SK-N-SH treated with all-trans-retinoic acid at 6 μM for 48 hours (cell line): ENCODE results near the gene POLQ.

ENCODE experiments used
- ATAC-seq: fragments of 200-7000 bp; cut with Tn5 transposase; 3 replicates; pipeline ENCODE4 v1.9.1; 2020; ENCODE audit warnings: mild to moderate bottlenecking, moderate library complexity
- ARNTL ChIP-seq: fragments of 450-650 bp; formaldehyde crosslinking; IDR thresholded peaks from 2 replicates; pipeline ENCODE4 v1.5.0; 2020; ENCODE audit warnings: low read depth, mild to moderate bottlenecking, moderate library complexity, borderline replicate concordance
- BACH2 ChIP-seq: fragments of 250-450 bp; sonication (Bioruptor Pico); IDR thresholded peaks from 2 replicates; pipeline ENCODE4 v1.9.0; 2021; ENCODE audit warnings: mild to moderate bottlenecking, borderline replicate concordance
- CSDC2 ChIP-seq: fragments of 250-450 bp; sonication (Bioruptor Pico); IDR thresholded peaks from 2 replicates; pipeline ENCODE4 v1.5.0; 2020; ENCODE audit warnings: mild to moderate bottlenecking, moderate library complexity
- ESRRG ChIP-seq: fragments of 250-450 bp; sonication (Bioruptor Pico); IDR thresholded peaks from 2 replicates; pipeline ENCODE4 v1.6.1; 2021; ENCODE audit warnings: mild to moderate bottlenecking
- ISL1 ChIP-seq: fragments of 250-450 bp; sonication (Bioruptor Pico); IDR thresholded peaks from 2 replicates; pipeline ENCODE4 v2.1.2; 2022; ENCODE audit warnings: mild to moderate bottlenecking, moderate library complexity
- OSR1 ChIP-seq: fragments of 250-450 bp; sonication (Bioruptor Pico); IDR thresholded peaks from 2 replicates; pipeline ENCODE4 v1.8.0; 2022; ENCODE audit warnings: moderate library complexity, mild to moderate bottlenecking, inconsistent platforms
- PPARA ChIP-seq: fragments of 250-450 bp; sonication (Bioruptor Pico); IDR thresholded peaks from 2 replicates; pipeline ENCODE4 v1.5.0; 2020; ENCODE audit warnings: mild to moderate bottlenecking, borderline replicate concordance
- RARB ChIP-seq: fragments of 250-450 bp; sonication (Bioruptor Pico); IDR thresholded peaks from 2 replicates; pipeline ENCODE4 v1.8.0; 2021; ENCODE audit warnings: mild to moderate bottlenecking, moderate library complexity
- TCF4 ChIP-seq: fragments of 250-450 bp; sonication (Bioruptor Pico); IDR thresholded peaks from 2 replicates; pipeline ENCODE4 v1.8.0; 2021; ENCODE audit warnings: mild to moderate bottlenecking, moderate library complexity, borderline replicate concordance
- TOX ChIP-seq: fragments of 250-450 bp; sonication (Bioruptor Pico); IDR thresholded peaks from 2 replicates; pipeline ENCODE4 v1.8.0; 2021; ENCODE audit warnings: mild to moderate bottlenecking, moderate library complexity, borderline replicate concordance
- ZC3H10 ChIP-seq: fragments of 250-450 bp; sonication (Bioruptor Pico); IDR thresholded peaks from 2 replicates; pipeline ENCODE4 v1.5.1; 2021; ENCODE audit warnings: mild to moderate bottlenecking, moderate library complexity
- ZFP3 ChIP-seq: fragments of 250-450 bp; sonication (Bioruptor Pico); IDR thresholded peaks from 2 replicates; pipeline ENCODE4 v1.5.0; 2020; ENCODE audit warnings: mild to moderate bottlenecking, moderate library complexity
- ZFP30 ChIP-seq: fragments of 450-650 bp; formaldehyde crosslinking; IDR thresholded peaks from 2 replicates; pipeline ENCODE4 v1.5.0; 2022; ENCODE audit warnings: mild to moderate bottlenecking, moderate library complexity
- ZNF565 ChIP-seq: fragments of 450-650 bp; formaldehyde crosslinking; conservative IDR thresholded peaks from 2 replicates; pipeline ENCODE4 v1.5.0; 2020; ENCODE audit warnings: low read depth, mild to moderate bottlenecking, moderate library complexity
- ZNF70 ChIP-seq: fragments of 450-650 bp; formaldehyde crosslinking; IDR thresholded peaks from 2 replicates; pipeline ENCODE4 v1.5.0; 2020; ENCODE audit warnings: mild to moderate bottlenecking, moderate library complexity
- ZNF8 ChIP-seq: fragments of 450-650 bp; formaldehyde crosslinking; IDR thresholded peaks from 2 replicates; pipeline ENCODE4 v1.5.0; 2020; ENCODE audit warnings: mild to moderate bottlenecking, moderate library complexity
- TF ChIP-seq, protein P1 (sequence below): fragments of 250-450 bp; sonication (Bioruptor Pico); IDR thresholded peaks from 2 replicates; pipeline ENCODE4 v1.5.1; 2020; ENCODE audit warnings: low read depth, mild to moderate bottlenecking, moderate library complexity
- TF ChIP-seq, protein P2 (sequence below): fragments of 250-450 bp; sonication (Bioruptor Pico); IDR thresholded peaks from 2 replicates; pipeline ENCODE4 v1.5.0; 2020; ENCODE audit warnings: mild to moderate bottlenecking, moderate library complexity
- TF ChIP-seq, protein P3 (sequence below): fragments of 250-450 bp; sonication (Bioruptor Pico); IDR thresholded peaks from 2 replicates; pipeline ENCODE4 v1.8.0; 2021; ENCODE audit warnings: low read depth, mild to moderate bottlenecking, moderate library complexity, borderline replicate concordance
- TF ChIP-seq, protein P4 (sequence below): fragments of 250-450 bp; sonication (Bioruptor Pico); IDR thresholded peaks from 2 replicates; pipeline ENCODE4 v1.8.0; 2020; ENCODE audit warnings: mild to moderate bottlenecking, moderate library complexity, borderline replicate concordance

Gene POLQ

DNA sequence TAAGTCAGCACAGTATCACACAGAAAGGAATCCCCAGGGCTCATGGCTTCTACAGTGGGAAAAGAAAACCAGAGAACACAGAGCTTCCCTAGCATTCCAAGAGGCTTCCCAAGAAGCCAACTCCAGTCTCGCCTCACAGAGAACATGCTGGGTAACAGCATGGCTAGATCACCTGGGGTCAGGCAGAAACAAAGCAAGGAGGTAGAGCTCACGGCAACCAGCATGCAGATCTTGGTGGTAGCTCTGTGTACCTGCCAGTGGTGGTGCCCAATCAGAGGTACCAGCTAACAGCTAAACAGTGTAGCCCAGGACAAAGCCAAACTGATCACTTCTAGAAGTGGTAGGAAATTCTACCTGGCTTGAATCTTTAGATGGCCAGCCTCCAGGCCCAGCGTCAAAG, 31.3 kb downstream of the POLQ start:
- TF ChIP-seq ZFP30 (CRISPR knock-in tag) (no peak), TOX (CRISPR knock-in tag) (no peak), ZNF8 (CRISPR knock-in tag) (no peak), OSR1 (no peak), BACH2 (CRISPR knock-in tag) (no peak), ISL1 (CRISPR knock-in tag) (no peak), ARNTL (CRISPR knock-in tag) (no peak)
- TF ChIP-seq, protein P1, sequence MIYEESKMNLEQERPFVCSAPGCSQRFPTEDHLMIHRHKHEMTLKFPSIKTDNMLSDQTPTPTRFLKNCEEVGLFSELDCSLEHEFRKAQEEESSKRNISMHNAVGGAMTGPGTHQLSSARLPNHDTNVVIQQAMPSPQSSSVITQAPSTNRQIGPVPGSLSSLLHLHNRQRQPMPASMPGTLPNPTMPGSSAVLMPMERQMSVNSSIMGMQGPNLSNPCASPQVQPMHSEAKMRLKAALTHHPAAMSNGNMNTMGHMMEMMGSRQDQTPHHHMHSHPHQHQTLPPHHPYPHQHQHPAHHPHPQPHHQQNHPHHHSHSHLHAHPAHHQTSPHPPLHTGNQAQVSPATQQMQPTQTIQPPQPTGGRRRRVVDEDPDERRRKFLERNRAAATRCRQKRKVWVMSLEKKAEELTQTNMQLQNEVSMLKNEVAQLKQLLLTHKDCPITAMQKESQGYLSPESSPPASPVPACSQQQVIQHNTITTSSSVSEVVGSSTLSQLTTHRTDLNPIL, result no peak
- TF ChIP-seq, all 23 proteins: peak for 0
- ATAC-seq, result no peak

DNA sequence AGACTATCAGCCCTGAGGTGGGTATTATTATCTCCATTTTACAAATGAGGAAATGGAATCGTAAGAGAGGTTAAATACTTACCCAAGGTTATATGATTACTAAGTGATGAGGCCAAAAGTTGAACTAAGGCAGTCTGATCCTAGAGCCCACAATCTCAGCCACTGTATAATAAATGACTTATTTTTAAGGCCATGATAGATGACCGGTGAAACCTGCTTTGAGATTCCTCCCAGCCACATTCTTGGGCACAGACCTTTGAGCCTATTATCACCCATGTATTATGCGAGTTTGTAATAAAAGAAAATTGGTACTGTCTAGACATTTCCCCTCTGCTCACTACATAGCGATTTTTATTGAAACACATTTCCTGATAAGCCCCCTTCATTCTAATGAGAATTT, 37.4 kb downstream of the POLQ start:
- no peak for ATAC-seq

DNA sequence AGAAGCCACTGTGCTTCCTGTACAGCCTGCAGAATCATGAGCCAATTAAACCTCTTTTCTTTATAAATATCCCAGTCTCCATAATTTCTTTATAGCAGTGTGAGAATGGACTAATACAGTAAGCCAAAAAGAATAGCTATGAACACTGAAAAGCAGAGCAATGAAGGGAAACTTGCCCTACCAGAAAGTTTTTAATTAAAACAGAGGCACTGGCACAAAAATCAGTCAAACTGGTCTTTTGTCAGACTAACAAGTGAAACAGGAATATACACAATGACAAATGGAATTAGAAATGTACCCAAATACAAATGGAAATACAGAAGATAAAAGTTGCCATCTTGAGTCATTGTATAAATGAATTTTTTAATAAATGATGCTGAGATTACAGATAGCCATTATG, 40.5 kb downstream of the POLQ start:
- TF ChIP-seq ZNF70 (CRISPR knock-in tag), result no peak

More for the DNA sequence above, 37.4 kb downstream of the POLQ start:
- no peak for TF ChIP-seq ESRRG
- TF ChIP-seq, all 23 proteins: peak for 0

DNA sequence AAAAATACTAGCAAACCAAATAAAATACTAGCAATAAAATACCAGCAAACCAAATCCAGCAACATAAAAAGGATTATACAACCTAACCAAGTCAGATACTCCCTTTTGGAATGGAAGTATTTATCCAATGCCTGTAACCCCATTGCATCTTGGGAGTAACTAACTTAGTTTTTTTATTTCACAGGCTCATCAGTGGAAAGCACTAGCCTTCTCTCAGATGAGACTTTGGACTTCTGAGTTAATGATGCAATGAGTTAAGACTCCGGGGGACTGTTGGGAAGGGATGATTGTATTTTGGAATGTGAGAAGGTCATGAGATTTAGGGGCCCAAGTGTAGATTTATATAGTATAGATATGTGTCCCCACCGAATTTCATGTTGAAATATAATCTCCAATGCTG, 41.2 kb downstream of the POLQ start:
- TF ChIP-seq ZFP30 (CRISPR knock-in tag) (no peak), ZC3H10 (CRISPR knock-in tag) (no peak), PPARA (CRISPR knock-in tag) (no peak), ZNF8 (CRISPR knock-in tag) (no peak), ZNF565 (CRISPR knock-in tag) (no peak), CSDC2 (no peak), ARNTL (CRISPR knock-in tag) (no peak), RARB (CRISPR knock-in tag) (no peak)
- TF ChIP-seq, protein P2, sequence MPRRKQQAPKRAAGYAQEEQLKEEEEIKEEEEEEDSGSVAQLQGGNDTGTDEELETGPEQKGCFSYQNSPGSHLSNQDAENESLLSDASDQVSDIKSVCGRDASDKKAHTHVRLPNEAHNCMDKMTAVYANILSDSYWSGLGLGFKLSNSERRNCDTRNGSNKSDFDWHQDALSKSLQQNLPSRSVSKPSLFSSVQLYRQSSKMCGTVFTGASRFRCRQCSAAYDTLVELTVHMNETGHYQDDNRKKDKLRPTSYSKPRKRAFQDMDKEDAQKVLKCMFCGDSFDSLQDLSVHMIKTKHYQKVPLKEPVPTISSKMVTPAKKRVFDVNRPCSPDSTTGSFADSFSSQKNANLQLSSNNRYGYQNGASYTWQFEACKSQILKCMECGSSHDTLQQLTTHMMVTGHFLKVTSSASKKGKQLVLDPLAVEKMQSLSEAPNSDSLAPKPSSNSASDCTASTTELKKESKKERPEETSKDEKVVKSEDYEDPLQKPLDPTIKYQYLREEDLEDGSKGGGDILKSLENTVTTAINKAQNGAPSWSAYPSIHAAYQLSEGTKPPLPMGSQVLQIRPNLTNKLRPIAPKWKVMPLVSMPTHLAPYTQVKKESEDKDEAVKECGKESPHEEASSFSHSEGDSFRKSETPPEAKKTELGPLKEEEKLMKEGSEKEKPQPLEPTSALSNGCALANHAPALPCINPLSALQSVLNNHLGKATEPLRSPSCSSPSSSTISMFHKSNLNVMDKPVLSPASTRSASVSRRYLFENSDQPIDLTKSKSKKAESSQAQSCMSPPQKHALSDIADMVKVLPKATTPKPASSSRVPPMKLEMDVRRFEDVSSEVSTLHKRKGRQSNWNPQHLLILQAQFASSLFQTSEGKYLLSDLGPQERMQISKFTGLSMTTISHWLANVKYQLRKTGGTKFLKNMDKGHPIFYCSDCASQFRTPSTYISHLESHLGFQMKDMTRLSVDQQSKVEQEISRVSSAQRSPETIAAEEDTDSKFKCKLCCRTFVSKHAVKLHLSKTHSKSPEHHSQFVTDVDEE (CRISPR knock-in tag), result no peak
- TF ChIP-seq, protein P3, sequence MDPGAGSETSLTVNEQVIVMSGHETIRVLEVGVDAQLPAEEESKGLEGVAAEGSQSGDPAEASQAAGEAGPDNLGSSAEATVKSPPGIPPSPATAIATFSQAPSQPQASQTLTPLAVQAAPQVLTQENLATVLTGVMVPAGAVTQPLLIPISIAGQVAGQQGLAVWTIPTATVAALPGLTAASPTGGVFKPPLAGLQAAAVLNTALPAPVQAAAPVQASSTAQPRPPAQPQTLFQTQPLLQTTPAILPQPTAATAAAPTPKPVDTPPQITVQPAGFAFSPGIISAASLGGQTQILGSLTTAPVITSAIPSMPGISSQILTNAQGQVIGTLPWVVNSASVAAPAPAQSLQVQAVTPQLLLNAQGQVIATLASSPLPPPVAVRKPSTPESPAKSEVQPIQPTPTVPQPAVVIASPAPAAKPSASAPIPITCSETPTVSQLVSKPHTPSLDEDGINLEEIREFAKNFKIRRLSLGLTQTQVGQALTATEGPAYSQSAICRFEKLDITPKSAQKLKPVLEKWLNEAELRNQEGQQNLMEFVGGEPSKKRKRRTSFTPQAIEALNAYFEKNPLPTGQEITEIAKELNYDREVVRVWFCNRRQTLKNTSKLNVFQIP, result no peak
- TF ChIP-seq, protein P4, sequence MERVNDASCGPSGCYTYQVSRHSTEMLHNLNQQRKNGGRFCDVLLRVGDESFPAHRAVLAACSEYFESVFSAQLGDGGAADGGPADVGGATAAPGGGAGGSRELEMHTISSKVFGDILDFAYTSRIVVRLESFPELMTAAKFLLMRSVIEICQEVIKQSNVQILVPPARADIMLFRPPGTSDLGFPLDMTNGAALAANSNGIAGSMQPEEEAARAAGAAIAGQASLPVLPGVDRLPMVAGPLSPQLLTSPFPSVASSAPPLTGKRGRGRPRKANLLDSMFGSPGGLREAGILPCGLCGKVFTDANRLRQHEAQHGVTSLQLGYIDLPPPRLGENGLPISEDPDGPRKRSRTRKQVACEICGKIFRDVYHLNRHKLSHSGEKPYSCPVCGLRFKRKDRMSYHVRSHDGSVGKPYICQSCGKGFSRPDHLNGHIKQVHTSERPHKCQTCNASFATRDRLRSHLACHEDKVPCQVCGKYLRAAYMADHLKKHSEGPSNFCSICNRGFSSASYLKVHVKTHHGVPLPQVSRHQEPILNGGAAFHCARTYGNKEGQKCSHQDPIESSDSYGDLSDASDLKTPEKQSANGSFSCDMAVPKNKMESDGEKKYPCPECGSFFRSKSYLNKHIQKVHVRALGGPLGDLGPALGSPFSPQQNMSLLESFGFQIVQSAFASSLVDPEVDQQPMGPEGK (CRISPR knock-in tag), result no peak
- no peak for ATAC-seq

More for the DNA sequence above, 40.5 kb downstream of the POLQ start:
- ATAC-seq, result no peak

DNA sequence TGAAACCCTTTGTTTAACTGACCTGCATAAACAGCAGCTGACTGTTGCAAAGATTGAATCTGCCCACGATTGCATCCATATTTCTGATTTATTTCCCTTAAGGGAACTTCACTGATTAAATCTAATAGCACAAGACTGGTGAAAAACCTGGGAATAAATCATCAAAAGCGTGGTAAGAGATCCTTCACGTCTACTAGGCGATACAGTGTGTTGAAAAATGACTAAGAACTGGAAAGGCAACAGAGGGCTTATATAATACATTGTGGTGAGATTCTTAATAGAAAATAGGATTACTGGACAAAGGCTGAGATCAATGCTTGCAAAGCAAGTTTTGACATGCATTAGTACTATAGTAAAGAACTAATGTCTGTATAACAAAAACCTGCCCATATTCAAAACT, 49.0 kb downstream of the POLQ start:
- ATAC-seq, result no peak
- TF ChIP-seq TCF4 (no peak), RARB (CRISPR knock-in tag) (no peak), ZC3H10 (CRISPR knock-in tag) (no peak), CSDC2 (no peak), ZFP3 (CRISPR knock-in tag) (no peak), ZNF8 (CRISPR knock-in tag) (no peak), OSR1 (no peak), ZNF70 (CRISPR knock-in tag) (no peak), ESRRG (no peak), ZFP30 (CRISPR knock-in tag) (no peak), ISL1 (CRISPR knock-in tag) (no peak), ZNF565 (CRISPR knock-in tag) (no peak)
- TF ChIP-seq, protein P1, result no peak
- TF ChIP-seq, protein P4 (CRISPR knock-in tag), result no peak
- TF ChIP-seq, protein P3, result no peak
